SJSA1 (cell line): Measurements from ENCODE around the gene PLPPR2. TPM values are rescaled to one million over a fixed set of nuclear protein-coding genes. Genes with fewer than 3 reads are reported as not detected.
"Not testable (repeated sequence)": the region's sequence is repeated elsewhere in the genome, so short reads cannot be mapped to it uniquely, and the experiment has no call there.

ENCODE experiments used
- DNase-seq, 2 experiments: peaks; one replicate each; pipeline ENCODE4 v3.0.0-alpha.2; 2015 to 2020; ENCODE audit warnings: low spot score in 2 of 2, low read depth in 1 of 2
- H3K27ac ChIP-seq: fragments of 250-450 bp; sonication (Bioruptor Pico); 2 replicates; pipeline ENCODE4 v1.5.1; 2020; ENCODE audit warnings: mild to moderate bottlenecking, moderate library complexity
- H3K27me3 ChIP-seq: fragments of 250-450 bp; sonication (Bioruptor Pico); replicated peaks from 2 replicates; pipeline ENCODE4 v1.5.1; 2020; ENCODE audit warnings: mild to moderate bottlenecking, moderate library complexity
- H3K36me3 ChIP-seq: fragments of 250-450 bp; sonication (Bioruptor Pico); 2 replicates; pipeline ENCODE4 v1.5.1; 2020; ENCODE audit warnings: mild to moderate bottlenecking
- H3K4me1 ChIP-seq: fragments of 250-450 bp; sonication (Bioruptor Pico); replicated peaks from 2 replicates; pipeline ENCODE4 v1.6.1; 2021; ENCODE audit warnings: mild to moderate bottlenecking
- H3K4me3 ChIP-seq: fragments of 250-450 bp; sonication (Bioruptor Pico); 2 replicates; pipeline ENCODE4 v1.5.1; 2020; ENCODE audit warnings: mild to moderate bottlenecking
- H3K9me3 ChIP-seq: fragments of 250-450 bp; sonication (Bioruptor Pico); replicated peaks from 2 replicates; pipeline ENCODE4 v1.5.1; 2020; ENCODE audit warnings: mild to moderate bottlenecking
- total RNA-seq: library from RNA; depleted of rRNA; stranded (reverse); fragments of >200 nt; shearing (Covaris generic); gene quantifications from 2 replicates; pipeline ENCODE4 v1.2.3, GENCODE V29; 2014

PLPPR2 gene
- total RNA-seq, 1 experiment from 2014 or later = 22.3 TPM

- Histone ChIP-seq H3K9me3 (no peaks in the 10 kb centered on the region), H3K4me1 (peaks cover 26% of the 10 kb centered on the region), H3K4me3 (no peak overlapping the region), H3K27ac (no peak overlapping the region), H3K27me3 (no peaks in the 10 kb centered on the region), H3K36me3 (no peaks in the 10 kb centered on the region)
- DNase-seq = no peak
Observed at GRCh38 chr19:11373166-11373884, 18.1 kb downstream of the PLPPR2 start.

GRCh38 chr19:11373885-11374432 is 18.7 kb downstream of the PLPPR2 start:
- Histone ChIP-seq H3K4me1 (peaks cover 32% of the 10 kb centered on the region), H3K27me3 (no peaks in the 10 kb centered on the region), H3K36me3 (no peaks in the 10 kb centered on the region), H3K4me3 (peak overlapping the region; percentile 55), H3K27ac (no peak overlapping the region), H3K9me3 (no peaks in the 10 kb centered on the region)
- DNase-seq = no peak

GRCh38 chr19:11374433-11375142 is 19.4 kb downstream of the PLPPR2 start, which contains the start of gene SWSAP1:
Gene SWSAP1, plus strand, starts transcription at chr19:11374666. Its CDS starts 15 bp downstream, at chr19:11374681.
- no peaks in the 10 kb centered on the region for H3K36me3 ChIP-seq
- no peaks in the 10 kb centered on the region for H3K9me3 ChIP-seq
- DNase-seq = peak; percentile 98 to 99
- H3K4me3 ChIP-seq = peak within 1 kb of the TSS; percentile 55
- peak within 1 kb of the TSS; percentile 64 for H3K27ac ChIP-seq
- H3K4me1 ChIP-seq = peaks cover 34% of the 10 kb centered on the region
- no peaks in the 10 kb centered on the region for H3K27me3 ChIP-seq

- Histone ChIP-seq H3K27me3 (no peaks in the 10 kb centered on the region), H3K9me3 (no peaks in the 10 kb centered on the region), H3K36me3 (no peaks in the 10 kb centered on the region), H3K4me1 (peaks cover 37% of the 10 kb centered on the region), H3K27ac (no peak overlapping the region), H3K4me3 (peak overlapping the region; percentile 55)
- no peak for DNase-seq
Observed at GRCh38 chr19:11375143-11375948, 20.1 kb downstream of the PLPPR2 start.

- H3K9me3 ChIP-seq = no peaks in the 10 kb centered on the region
- no peak overlapping the region for H3K27ac ChIP-seq
- H3K4me1 ChIP-seq = peaks cover 50% of the 10 kb centered on the region
- no peaks in the 10 kb centered on the region for H3K27me3 ChIP-seq
- peak; percentile 62 to 66 for DNase-seq
- H3K36me3 ChIP-seq = no peaks in the 10 kb centered on the region
- H3K4me3 ChIP-seq = no peak overlapping the region
Observed at GRCh38 chr19:11377237-11377636, 22.0 kb downstream of the PLPPR2 start.

GRCh38 chr19:11377756-11378155 is 22.5 kb downstream of the PLPPR2 start:
- H3K4me1 ChIP-seq = peaks cover 55% of the 10 kb centered on the region
- no peak overlapping the region for H3K27ac ChIP-seq
- peaks cover 4% of the 10 kb centered on the region for H3K27me3 ChIP-seq
- no peak overlapping the region for H3K4me3 ChIP-seq
- no peaks in the 10 kb centered on the region for H3K9me3 ChIP-seq
- DNase-seq = no peak
- H3K36me3 ChIP-seq = no peaks in the 10 kb centered on the region

- Histone ChIP-seq H3K4me3 (no peak overlapping the region), H3K36me3 (no peaks in the 10 kb centered on the region)
- peak; percentile 70 to 78 for DNase-seq
Observed at GRCh38 chr19:11378319-11379189, 23.3 kb downstream of the PLPPR2 start.

GRCh38 chr19:11379269-11379845 is 24.1 kb downstream of the PLPPR2 start:
- peaks cover 12% of the 10 kb centered on the region for H3K27me3 ChIP-seq
- not testable (repeated sequence) for H3K27ac ChIP-seq, H3K9me3 ChIP-seq

More at GRCh38 chr19:11378319-11379189, 23.3 kb downstream of the PLPPR2 start:
- peaks cover 12% of the 10 kb centered on the region for H3K27me3 ChIP-seq
- H3K27ac ChIP-seq = no peak overlapping the region
- H3K4me1 ChIP-seq = peaks cover 61% of the 10 kb centered on the region
- H3K9me3 ChIP-seq = no peaks in the 10 kb centered on the region

GRCh38 chr19:11379857-11380350 is 24.7 kb downstream of the PLPPR2 start:
- no peaks in the 10 kb centered on the region for H3K9me3 ChIP-seq
- peaks cover 12% of the 10 kb centered on the region for H3K27me3 ChIP-seq
- DNase-seq = no peak
- H3K27ac ChIP-seq = no peak overlapping the region
- H3K36me3 ChIP-seq = no peaks in the 10 kb centered on the region
- H3K4me3 ChIP-seq = no peak overlapping the region
- H3K4me1 ChIP-seq = peaks cover 61% of the 10 kb centered on the region

More at GRCh38 chr19:11379269-11379845, 24.1 kb downstream of the PLPPR2 start:
- not testable (repeated sequence) for DNase-seq, H3K36me3 ChIP-seq, H3K4me3 ChIP-seq
- peaks cover 61% of the 10 kb centered on the region for H3K4me1 ChIP-seq

GRCh38 chr19:11380653-11381537 is 25.7 kb downstream of the PLPPR2 start:
- H3K4me1 ChIP-seq = peaks cover 55% of the 10 kb centered on the region
- no peaks in the 10 kb centered on the region for H3K9me3 ChIP-seq
- peaks cover 12% of the 10 kb centered on the region for H3K27me3 ChIP-seq
- peak overlapping the region; percentile 53 for H3K27ac ChIP-seq
- DNase-seq = peak; percentile 96 to 99
- H3K36me3 ChIP-seq = no peaks in the 10 kb centered on the region
- peak overlapping the region; percentile 48 for H3K4me3 ChIP-seq

- H3K9me3 ChIP-seq = no peaks in the 10 kb centered on the region
- peak in 1 of 2 experiments; percentile 59 for DNase-seq
Observed at GRCh38 chr19:11382898-11383705, 27.9 kb downstream of the PLPPR2 start.

More at GRCh38 chr19:11382898-11383705, 27.9 kb downstream of the PLPPR2 start:
- no peak overlapping the region for H3K27ac ChIP-seq
- H3K4me1 ChIP-seq = peaks cover 43% of the 10 kb centered on the region
- H3K36me3 ChIP-seq = no peaks in the 10 kb centered on the region
- H3K4me3 ChIP-seq = 0 out of 2 replicates have a peak overlapping the region, but pooled peaks have one; percentile 3
- H3K27me3 ChIP-seq = peaks cover 12% of the 10 kb centered on the region
